MM.1S (cell line): ENCODE data around the gene EPG5.

Experiments used
- EZH2 ChIP-seq: fragments of 300-600 bp; sonication (generic); optimal IDR thresholded peaks from 2 replicates; pipeline ENCODE3; 2017; ENCODE audit warnings: low read depth, mild to moderate bottlenecking, antibody characterized with exemption, low read length, mixed read lengths
- EZH2phosphoT487 ChIP-seq: fragments of 300-600 bp; sonication (generic); IDR thresholded peaks from 2 replicates; pipeline ENCODE4 v1.6.1; 2018; ENCODE audit warnings: antibody characterized with exemption, low read length
- TF ChIP-seq, protein P1 (sequence below): fragments of 300-600 bp; sonication (generic); IDR thresholded peaks from 2 replicates; pipeline ENCODE4 v1.5.1; 2016; ENCODE audit warnings: antibody characterized with exemption, low read length, mixed read lengths

DNA sequence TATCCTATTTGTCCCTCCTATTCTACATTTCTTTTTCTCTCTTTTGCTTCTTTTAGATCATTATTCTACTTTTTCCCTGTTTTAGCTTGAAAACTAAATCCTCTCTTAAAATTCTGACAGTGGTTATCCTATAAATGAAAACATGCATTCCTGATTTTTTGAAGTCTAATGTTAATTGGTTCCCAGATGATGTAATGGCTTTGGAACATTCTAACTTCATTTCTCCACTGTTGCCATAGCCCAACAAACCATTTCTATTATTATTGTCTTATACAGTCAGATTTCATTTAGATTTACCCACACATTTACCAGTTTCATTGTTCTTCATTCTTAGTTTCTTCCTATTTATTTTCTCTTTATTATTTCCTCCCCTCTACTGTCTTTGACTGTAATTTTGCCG lies 105.2 kb downstream of the EPG5 start:
- TF ChIP-seq, protein P1, sequence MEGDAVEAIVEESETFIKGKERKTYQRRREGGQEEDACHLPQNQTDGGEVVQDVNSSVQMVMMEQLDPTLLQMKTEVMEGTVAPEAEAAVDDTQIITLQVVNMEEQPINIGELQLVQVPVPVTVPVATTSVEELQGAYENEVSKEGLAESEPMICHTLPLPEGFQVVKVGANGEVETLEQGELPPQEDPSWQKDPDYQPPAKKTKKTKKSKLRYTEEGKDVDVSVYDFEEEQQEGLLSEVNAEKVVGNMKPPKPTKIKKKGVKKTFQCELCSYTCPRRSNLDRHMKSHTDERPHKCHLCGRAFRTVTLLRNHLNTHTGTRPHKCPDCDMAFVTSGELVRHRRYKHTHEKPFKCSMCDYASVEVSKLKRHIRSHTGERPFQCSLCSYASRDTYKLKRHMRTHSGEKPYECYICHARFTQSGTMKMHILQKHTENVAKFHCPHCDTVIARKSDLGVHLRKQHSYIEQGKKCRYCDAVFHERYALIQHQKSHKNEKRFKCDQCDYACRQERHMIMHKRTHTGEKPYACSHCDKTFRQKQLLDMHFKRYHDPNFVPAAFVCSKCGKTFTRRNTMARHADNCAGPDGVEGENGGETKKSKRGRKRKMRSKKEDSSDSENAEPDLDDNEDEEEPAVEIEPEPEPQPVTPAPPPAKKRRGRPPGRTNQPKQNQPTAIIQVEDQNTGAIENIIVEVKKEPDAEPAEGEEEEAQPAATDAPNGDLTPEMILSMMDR = no peak
- no peak for TF ChIP-seq EZH2phosphoT487
- TF ChIP-seq EZH2 = no peak
